ENCODE measurements around the gene COPS4. TPM values are rescaled to one million over a fixed set of nuclear protein-coding genes. Genes with fewer than 3 reads are reported as not detected.

COPS4 gene
- total and polyA plus RNA-seq, 10 of the 15 experiments (the other 5 are each of a cell fraction or from before 2014, with no cell fraction given), result 34.2 to 159 (median 66.7) TPM

- TF ChIP-seq BCLAF1 (IDR thresholded peaks at IDR 0.05) (no peak), KAT2A (conservative IDR thresholded peaks at IDR 0.05; ENCODE audit: control insufficient read depth, low read depth, low read length) (no peak), ETV6 (conservative IDR thresholded peaks at IDR 0.05 in 1 of 2, IDR thresholded peaks at IDR 0.05 in 1 of 2; ENCODE audit: borderline replicate concordance in 1 of 2, low read depth in 1 of 2) (no peak), IRF4 (IDR thresholded peaks at IDR 0.05; ENCODE audit: low read depth, low read length) (no peak), SP1 (IDR thresholded peaks at IDR 0.05; ENCODE audit: low read depth, low read length) (no peak), ZNF217 (IDR thresholded peaks at IDR 0.05) (no peak), MEF2A (IDR thresholded peaks at IDR 0.05; ENCODE audit: insufficient read depth, low read depth, low read length) (no peak), CBX3 (IDR thresholded peaks at IDR 0.05; ENCODE audit: borderline replicate concordance, low read depth) (no peak), JUNB (IDR thresholded peaks at IDR 0.05) (no peak)
These were observed 61.4 kb downstream of the COPS4 start (continued) for GRCh38 chr4:83096397-83096796.

- Histone ChIP-seq H3K36me3 (ENCODE audit: control insufficient read depth in 2 of 2, insufficient read depth in 2 of 2, low read length in 1 of 2) (peaks cover 2 to 18% of the 10 kb centered on the region in 2 experiments), H3K4me1 (ENCODE audit: control insufficient read depth, insufficient read depth, low read length) (peaks cover 7% of the 10 kb centered on the region), H3K27ac (ENCODE audit: control insufficient read depth, insufficient read depth) (no peak overlapping the region), H3K27me3 (replicated peaks in 1 of 2; ENCODE audit: control insufficient read depth in 2 of 2, insufficient read depth in 2 of 2, low read length in 1 of 2) (no peaks in the 10 kb centered on the region), H2AFZ (ENCODE audit: control insufficient read depth, low read depth, low read length) (no peak overlapping the region), H3K4me2 (ENCODE audit: control insufficient read depth, insufficient read depth) (no peak overlapping the region), H3K79me2 (ENCODE audit: control insufficient read depth, insufficient read depth, low read length) (peaks cover 59% of the 10 kb centered on the region), H3K4me3 (no peak overlapping the region), H3K9me3 (replicated peaks; ENCODE audit: control insufficient read depth, insufficient read depth, low read length) (peaks cover 2% of the 10 kb centered on the region; the same call in 2 of the 3 replicates), H3K9ac (ENCODE audit: control insufficient read depth, insufficient read depth, low read length) (no peak overlapping the region), H4K20me1 (ENCODE audit: control insufficient read depth, insufficient read depth) (no peaks in the 10 kb centered on the region)
- 97% methylated on average over 7 of the region's 7 CpGs for WGBS (ENCODE audit: insufficient coverage, insufficient replicate concordance, low lambda C conversion rate, missing lambda C conversion rate)
- RAD21 ChIA-PET (ENCODE audit: unreplicated experiment), result interaction anchor here (1.7 kb wide), 1 partner anchor 113 kb away, joined by 5 read pairs; no protein-coding TSS in a partner anchor
- intact Hi-C loops (cut with micrococcal nuclease; ENCODE audit: unreplicated experiment) (no loop called here), in situ Hi-C loops (cut with MboI) (no loop called here)
- CTCF ChIA-PET, result interaction anchor here (0.9 kb wide), 1 partner anchor 11 kb away, joined by 3 read pairs; no protein-coding TSS in a partner anchor
- DNase-seq (ENCODE audit: low read depth, low spot score) (no peak), ATAC-seq (no peak), FAIRE-seq (no peak)
- POLR2A ChIA-PET, result no interaction called here
- no TSS peak for BruUV-seq (replicated peaks)
- TF ChIP-seq SREBF2 (IDR thresholded peaks at IDR 0.05; ENCODE audit: low read length) (no peak), NKRF (conservative IDR thresholded peaks at IDR 0.05) (no peak), RUNX3 (IDR thresholded peaks at IDR 0.05; ENCODE audit: low read length) (no peak), EED (IDR thresholded peaks at IDR 0.05; ENCODE audit: low read depth) (no peak), RCOR1 (conservative IDR thresholded peaks at IDR 0.05; ENCODE audit: low read depth, low read length) (no peak), CTCF (IDR thresholded peaks at IDR 0.05 in 2 of 3, conservative IDR thresholded peaks at IDR 0.05 in 1 of 3; ENCODE audit: control insufficient read depth in 2 of 3, extremely low read depth in 1 of 3, insufficient read depth in 1 of 3, low read depth in 3 of 3, low read length in 3 of 3) (no peak)
- SMC1A ChIA-PET (ENCODE audit: uncharacterized antibody, unreplicated experiment), result interaction anchor here (1.3 to 1.4 kb wide), 2 partner anchors 20 to 148 kb away, joined by 3 to 4 read pairs; no protein-coding TSS in a partner anchor
These were observed 70.0 kb downstream of the COPS4 start for GRCh38 chr4:83104991-83105390.

All from GM12878 (cell line).